LNCaP clone FGC (cell line): ENCODE results near the gene ARSB.

ENCODE experiments used
- DNase-seq: peaks from one replicate; pipeline ENCODE4 v3.0.0-alpha.2; 2011; ENCODE audit warnings: low read depth
- H3K4me3 ChIP-seq: 2 replicates; pipeline ENCODE4 v1.5.1; 2011; ENCODE audit warnings: mild to moderate bottlenecking, low read depth, low read length, control low read depth
- TF ChIP-seq, protein P1 (sequence below): IDR thresholded peaks from 2 replicates; pipeline ENCODE4 v1.5.1; 2012; ENCODE audit warnings: mild to moderate bottlenecking; ENCODE audit not compliant: control insufficient read depth, insufficient read depth; ENCODE audit errors: extremely low read depth

ARSB gene

DNA sequence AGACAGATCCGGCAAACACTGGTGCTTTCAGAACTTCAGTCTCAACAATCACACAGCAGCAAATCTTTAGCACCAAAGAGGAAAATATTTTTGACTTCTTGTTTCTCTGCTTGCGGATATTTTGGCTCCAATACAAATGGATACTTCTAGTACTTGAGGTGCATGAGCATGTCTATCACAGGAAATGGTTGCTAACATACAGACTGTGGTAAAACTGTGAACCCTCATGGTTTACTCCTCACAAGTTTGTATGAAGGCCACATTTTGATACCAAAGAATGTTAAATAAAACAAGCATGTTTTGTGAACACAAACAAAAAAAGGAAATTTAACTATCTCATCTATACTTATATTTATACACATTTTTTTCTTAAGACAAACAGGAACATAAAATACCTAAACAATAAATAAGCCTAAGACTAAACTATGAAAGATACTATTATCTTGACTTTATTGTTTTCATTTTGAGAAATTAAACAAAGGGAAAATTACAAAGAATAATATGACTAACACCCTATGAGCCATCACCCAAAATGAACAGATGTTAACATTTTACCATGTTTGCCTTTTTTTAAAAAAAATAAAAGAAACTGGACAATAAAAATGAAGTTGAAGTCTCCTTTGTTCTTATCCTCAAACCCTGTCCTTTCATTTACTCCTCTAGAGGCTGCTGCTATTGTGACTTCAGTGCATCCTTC lies 201.5 kb downstream of the ARSB start:
- H3K4me3 ChIP-seq, result no peak overlapping the region
- no peak for DNase-seq
- TF ChIP-seq, protein P1, sequence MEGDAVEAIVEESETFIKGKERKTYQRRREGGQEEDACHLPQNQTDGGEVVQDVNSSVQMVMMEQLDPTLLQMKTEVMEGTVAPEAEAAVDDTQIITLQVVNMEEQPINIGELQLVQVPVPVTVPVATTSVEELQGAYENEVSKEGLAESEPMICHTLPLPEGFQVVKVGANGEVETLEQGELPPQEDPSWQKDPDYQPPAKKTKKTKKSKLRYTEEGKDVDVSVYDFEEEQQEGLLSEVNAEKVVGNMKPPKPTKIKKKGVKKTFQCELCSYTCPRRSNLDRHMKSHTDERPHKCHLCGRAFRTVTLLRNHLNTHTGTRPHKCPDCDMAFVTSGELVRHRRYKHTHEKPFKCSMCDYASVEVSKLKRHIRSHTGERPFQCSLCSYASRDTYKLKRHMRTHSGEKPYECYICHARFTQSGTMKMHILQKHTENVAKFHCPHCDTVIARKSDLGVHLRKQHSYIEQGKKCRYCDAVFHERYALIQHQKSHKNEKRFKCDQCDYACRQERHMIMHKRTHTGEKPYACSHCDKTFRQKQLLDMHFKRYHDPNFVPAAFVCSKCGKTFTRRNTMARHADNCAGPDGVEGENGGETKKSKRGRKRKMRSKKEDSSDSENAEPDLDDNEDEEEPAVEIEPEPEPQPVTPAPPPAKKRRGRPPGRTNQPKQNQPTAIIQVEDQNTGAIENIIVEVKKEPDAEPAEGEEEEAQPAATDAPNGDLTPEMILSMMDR, result no peak

DNA sequence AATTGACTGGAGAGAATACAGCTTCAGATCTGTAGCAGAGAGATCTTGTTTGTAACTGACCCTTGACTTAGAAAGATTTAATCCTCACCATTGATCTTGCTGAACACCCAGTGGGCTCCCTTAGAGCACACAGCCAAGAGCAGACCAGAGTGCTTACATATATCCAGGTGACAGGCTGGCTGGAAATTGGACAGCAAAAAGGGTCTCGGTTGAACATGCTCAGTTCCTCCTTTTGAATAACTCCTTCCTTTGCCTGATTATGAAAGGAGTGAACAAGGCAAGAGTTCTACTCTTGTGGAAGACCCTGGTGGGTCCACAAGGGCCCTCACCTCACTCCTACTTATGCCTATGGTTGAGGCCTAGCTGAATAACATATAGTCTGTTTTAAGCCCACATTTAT lies 202.4 kb downstream of the ARSB start:
- H3K4me3 ChIP-seq, result no peak overlapping the region
- DNase-seq, result no peak
- TF ChIP-seq, protein P1, result no peak

DNA sequence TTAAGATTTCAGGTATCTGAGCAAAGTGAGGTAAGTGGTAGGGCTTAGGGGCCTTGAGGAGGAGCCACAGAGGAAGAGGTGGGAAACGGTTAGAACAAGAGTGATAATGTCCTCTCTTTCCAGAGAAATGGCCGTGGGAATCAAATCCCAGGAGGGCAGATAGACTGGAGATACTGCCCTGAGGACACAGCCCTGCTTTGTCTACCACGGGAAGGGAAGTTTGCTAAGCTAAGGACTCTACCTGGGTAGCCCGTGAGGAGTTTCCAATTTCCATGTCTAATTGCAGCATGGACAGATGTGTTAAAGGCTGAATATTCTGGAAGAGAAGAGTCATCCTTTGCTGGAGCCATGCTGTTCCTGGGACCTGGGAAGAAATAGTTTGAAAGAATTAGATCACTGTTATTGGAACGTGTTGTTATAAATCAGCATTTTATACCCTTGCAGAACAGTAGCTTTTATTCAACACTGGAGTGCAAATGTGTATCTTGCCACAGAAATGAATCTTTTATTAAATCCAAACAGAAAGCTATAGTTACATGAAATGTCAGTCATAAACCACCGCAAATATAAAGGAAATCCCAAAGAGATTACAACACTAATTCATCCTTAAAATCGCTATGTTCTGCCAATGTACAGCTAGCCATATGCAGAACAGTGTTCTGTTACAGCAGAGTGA lies 203.4 kb downstream of the ARSB start:
- TF ChIP-seq, protein P1, result no peak
- DNase-seq, result no peak
- no peak overlapping the region for H3K4me3 ChIP-seq

DNA sequence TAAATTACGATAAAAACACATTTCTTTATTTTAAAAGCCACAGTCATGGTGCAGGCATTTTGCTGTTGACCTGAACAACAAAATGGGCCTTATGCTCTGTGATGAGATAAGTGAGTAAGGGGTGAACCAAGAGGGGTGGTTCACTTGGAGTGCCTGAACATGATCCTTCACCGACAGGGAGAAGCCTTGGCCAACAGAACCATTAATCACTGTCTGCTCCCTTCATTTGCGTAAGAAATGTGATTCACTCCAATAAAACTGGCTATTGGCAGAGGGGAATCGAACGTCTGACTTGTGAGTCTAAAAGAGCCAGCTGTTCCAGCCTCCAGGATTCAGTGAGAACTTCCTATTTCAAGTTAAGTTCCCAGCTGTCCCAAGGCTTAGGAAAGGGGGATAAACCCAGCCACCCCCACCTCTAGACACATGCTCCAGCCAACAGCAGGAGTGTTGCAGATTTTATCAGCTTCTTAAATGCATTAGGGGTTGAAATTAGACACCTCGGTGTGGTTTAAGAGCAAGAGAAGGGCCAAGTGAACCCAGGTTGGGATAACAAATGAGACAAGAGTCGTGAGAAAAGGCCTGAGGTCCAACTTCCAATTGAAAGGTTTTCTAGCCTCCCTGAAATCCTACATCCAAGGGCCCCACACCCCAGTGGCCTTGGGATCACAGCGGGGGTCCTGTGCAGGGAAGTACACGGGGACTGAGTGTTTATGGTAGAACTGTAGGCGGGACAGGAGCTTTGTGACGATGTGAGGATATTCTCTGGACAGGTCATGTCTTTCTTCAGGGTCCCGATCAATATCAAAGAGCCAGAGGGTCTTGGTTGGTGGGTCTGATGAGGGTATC lies 205.1 kb downstream of the ARSB start:
- H3K4me3 ChIP-seq, result no peak overlapping the region
- TF ChIP-seq, protein P1, result no peak
- no peak for DNase-seq

DNA sequence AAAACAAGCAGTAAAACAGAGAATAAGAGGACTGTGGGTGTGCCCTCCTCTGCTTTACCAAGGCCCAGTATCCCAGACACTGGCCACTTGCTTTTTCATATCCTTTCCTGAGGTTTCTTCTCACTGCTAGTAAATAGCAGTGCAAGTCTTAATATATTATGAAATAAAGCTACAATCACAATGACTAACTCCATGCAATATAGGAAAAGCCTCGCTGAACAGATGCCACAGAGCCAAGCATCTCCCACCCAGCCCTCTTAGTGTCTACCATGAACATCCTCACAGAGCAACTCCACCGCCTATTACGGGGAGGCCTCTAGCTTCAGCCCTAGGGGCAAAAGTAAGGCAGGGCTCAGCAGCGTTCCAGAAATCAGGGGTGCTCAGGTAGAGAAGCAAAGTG lies 205.8 kb downstream of the ARSB start:
- TF ChIP-seq, protein P1, result no peak
- DNase-seq, result no peak
- H3K4me3 ChIP-seq, result no peak overlapping the region

DNA sequence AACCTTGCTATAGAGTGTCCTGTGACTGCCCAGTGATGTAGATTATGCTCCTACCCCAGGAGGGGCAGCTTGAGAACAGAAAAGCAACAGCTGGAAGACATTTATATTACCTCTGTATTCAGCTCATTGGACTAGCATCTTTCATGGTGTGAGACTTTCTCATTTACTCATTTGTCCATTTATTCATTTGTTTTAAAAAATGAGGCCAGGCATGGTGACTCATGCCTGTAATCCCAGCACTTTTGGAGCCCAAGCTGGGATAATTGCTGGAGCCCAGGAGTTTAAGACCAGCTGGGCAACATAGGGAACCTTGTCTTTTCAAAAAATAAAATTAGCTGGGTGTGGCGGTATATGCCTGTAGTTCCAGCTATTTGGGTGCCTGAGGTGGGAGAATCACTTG lies 206.6 kb downstream of the ARSB start:
- DNase-seq, result no peak
- TF ChIP-seq, protein P1, result no peak
- no peak overlapping the region for H3K4me3 ChIP-seq
